Measurements from ENCODE around the gene FGF19.

DNA sequence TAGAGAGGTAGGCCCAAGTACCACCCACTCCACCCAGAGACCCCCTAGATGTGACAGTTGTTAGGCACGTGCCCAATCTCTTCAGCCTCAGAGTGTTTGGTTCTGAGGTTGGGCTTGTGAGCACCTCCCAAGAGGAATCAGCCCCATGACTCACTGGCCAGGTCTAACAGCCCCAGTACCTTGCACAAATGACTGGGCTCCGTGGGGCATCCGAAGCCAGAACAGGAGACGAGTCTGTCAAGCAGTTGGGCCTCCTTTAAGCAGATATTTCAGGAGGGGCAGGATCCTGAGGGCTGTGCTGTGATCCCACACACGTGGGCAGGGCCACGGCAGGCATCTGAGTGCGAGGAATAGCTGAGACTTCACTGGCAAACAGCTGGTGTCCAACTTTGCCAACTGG is 29.1 kb upstream of the FGF19 start:
- TF ChIP-seq, protein P1, sequence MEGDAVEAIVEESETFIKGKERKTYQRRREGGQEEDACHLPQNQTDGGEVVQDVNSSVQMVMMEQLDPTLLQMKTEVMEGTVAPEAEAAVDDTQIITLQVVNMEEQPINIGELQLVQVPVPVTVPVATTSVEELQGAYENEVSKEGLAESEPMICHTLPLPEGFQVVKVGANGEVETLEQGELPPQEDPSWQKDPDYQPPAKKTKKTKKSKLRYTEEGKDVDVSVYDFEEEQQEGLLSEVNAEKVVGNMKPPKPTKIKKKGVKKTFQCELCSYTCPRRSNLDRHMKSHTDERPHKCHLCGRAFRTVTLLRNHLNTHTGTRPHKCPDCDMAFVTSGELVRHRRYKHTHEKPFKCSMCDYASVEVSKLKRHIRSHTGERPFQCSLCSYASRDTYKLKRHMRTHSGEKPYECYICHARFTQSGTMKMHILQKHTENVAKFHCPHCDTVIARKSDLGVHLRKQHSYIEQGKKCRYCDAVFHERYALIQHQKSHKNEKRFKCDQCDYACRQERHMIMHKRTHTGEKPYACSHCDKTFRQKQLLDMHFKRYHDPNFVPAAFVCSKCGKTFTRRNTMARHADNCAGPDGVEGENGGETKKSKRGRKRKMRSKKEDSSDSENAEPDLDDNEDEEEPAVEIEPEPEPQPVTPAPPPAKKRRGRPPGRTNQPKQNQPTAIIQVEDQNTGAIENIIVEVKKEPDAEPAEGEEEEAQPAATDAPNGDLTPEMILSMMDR (IDR thresholded peaks at IDR 0.05), result no peak
- TF ChIP-seq EP300 (IDR thresholded peaks at IDR 0.05; ENCODE audit: low read depth), result no peak

Data from transverse colon (tissue), 3 donors.